ENCODE data around the gene RAB26. TPM values are rescaled to one million over a fixed set of nuclear protein-coding genes. Genes with fewer than 3 reads are reported as not detected.

The RAB26 gene
- total RNA-seq, 1 experiment from 2014 or later = 46.8 TPM

DNA sequence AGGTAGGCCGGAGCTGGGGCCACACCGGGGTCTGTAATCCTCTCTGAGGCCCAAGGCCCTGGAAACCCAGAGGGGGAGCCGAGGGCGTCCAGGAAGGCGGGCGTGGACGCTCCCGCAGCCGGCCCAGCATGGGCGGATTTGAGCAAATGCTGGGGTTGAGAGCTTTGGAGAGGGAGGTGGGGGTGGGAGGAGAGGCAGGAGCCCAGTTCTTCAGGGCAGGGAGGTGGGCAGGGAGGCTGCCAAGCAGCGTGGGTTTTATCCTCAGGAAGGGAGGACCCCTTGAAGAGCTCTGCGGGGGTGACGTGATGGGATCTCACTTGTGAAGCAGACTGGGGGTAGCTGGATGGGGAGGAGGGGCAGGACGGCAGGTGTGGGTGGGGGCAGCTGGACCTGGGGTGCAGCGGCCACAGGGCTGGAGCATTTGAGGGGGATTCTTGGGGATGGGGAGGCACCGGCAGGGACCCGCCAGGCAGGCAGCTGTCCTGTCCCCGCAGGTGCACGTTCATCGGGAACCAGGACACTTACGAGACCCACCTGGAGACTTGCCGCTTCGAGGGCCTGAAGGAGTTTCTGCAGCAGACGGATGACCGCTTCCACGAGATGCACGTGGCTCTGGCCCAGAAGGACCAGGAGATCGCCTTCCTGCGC lies 24.4 kb downstream of the RAB26 start:
- DNase-seq (ENCODE audit: low spot score) = no peak
- in situ Hi-C loops (cut with HindIII; ENCODE audit: low sequenced_read_pairs) = loop anchor here (25.0 kb wide), 1 partner anchor 339 kb away; the partner anchor contains the start of genes AMDHD2 and ATP6V0C

DNA sequence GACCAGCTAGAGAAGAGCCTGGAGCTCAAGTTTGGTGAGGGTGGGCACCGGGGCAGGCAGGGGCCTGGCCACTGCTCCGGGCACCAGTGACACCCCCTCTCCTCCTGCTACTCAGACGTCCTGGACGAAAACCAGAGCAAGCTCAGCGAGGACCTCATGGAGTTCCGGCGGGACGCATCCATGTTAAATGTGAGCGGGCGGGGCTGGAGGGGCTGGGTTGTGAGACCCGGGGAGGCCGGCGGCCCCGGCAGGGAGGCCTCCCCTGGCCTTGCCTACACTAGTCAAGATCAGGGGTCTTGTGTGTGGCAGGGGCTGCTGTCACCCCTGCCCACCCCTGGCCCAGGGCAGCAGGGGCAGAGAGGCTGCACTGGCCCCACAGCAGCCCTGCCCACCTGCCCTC lies 24.9 kb downstream of the RAB26 start:
- DNase-seq (ENCODE audit: low spot score) = no peak
- in situ Hi-C loops (cut with HindIII; ENCODE audit: low sequenced_read_pairs) = loop anchor here (25.0 kb wide), 1 partner anchor 339 kb away; the partner anchor contains the start of genes AMDHD2 and ATP6V0C

- in situ Hi-C loops (cut with HindIII; ENCODE audit: low sequenced_read_pairs) = loop anchor here (25.0 kb wide), 1 partner anchor 338 kb away; the partner anchor contains the start of genes AMDHD2 and ATP6V0C
These were observed 25.5 kb downstream of the RAB26 start for GRCh38 chr16:2173916-2174315.

DNA sequence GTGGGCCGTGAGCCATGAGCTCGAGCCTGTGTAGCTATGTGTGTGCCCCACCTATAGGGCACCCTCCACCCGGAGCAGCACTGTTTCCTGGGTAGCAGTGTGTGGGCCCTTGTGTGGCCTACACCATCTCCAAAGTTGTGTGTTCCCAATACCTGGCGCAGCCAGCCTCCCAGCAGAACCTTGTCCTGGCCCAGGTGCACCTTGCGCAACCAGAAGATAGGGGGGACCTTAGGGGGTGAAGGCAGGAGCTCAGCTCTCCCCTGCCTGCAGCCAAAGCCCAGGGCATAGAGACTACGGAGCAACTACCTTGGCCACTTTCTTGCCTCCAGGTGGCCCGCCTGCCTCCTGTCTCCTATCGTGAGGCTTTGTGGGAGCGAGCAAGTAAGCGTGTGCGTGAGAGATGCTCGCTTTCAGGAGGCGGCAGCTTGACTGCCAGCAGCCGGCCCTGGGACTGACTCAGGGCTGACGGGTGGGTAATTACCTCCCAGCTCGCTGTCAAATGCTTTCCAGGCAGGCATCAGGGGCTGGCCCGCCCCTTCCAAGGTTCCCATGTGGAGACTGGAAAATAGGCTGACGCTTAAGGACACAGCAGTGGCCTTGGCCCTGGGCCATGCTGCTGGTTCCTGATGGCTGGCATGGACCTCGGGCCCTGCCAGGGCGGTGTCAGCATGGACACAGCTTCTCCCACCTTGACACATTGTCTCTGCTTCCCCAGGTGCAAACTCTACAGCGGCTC lies 26.1 kb downstream of the RAB26 start:
- peak; percentile 74 for DNase-seq (ENCODE audit: low spot score)
- in situ Hi-C loops (cut with HindIII; ENCODE audit: low sequenced_read_pairs) = loop anchor here (25.0 kb wide), 1 partner anchor 338 kb away; the partner anchor contains the start of genes AMDHD2 and ATP6V0C

More at GRCh38 chr16:2173916-2174315, 25.5 kb downstream of the RAB26 start:
- no peak for DNase-seq (ENCODE audit: low spot score)

DNA sequence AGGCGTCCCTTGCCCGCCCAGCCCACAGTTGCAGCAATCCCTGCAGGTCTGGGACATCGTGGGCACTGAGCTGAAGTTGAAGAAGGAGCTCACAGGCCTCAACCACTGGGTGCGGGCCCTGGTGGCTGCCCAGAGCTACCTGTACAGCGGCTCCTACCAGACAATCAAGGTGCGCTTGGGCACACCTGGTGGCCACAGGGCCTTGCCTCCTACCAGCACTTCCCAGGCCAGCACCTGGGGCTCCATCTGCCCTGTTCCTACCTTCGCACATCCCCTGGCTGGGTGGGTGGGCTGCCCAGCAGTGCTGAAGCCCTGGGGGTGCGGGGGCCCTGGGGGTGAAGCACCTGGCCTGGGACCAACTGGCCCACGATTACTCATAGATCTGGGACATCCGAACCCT lies 27.0 kb downstream of the RAB26 start:
- no peak for DNase-seq (ENCODE audit: low spot score)
- in situ Hi-C loops (cut with HindIII; ENCODE audit: low sequenced_read_pairs) = no loop called here

GRCh38 chr16:2176047-2176446 lies 27.6 kb downstream of the RAB26 start:
- in situ Hi-C loops (cut with HindIII; ENCODE audit: low sequenced_read_pairs) = no loop called here
- no peak for DNase-seq (ENCODE audit: low spot score)

DNA sequence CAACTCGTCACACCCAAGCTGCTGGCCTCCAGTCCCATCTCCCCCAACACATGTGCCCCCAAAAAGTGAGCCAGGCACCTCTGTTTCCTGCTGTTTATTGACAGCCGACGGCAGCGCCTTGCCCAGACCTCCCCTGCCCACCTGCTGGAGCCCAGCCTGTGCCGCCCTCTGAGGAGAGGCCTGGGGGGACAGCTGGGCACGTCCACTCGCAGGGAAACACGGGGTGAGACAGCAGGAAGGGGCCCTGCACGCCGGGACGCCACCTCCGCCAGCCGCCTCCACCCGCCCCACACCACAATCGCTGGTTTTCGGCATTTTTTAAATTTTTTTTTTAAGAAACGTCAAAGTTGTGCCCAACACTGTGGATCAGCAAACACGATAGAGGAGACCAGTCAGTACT lies 28.7 kb downstream of the RAB26 start:
- no peak for DNase-seq (ENCODE audit: low spot score)

GRCh38 chr16:2177561-2177960 lies 29.1 kb downstream of the RAB26 start:
- in situ Hi-C loops (cut with HindIII; ENCODE audit: low sequenced_read_pairs) = no loop called here
- no peak for DNase-seq (ENCODE audit: low spot score)

More for the DNA sequence above, 28.7 kb downstream of the RAB26 start:
- in situ Hi-C loops (cut with HindIII; ENCODE audit: low sequenced_read_pairs) = no loop called here

- DNase-seq (ENCODE audit: low spot score) = no peak
- in situ Hi-C loops (cut with HindIII; ENCODE audit: low sequenced_read_pairs) = no loop called here
These were observed 30.1 kb downstream of the RAB26 start for GRCh38 chr16:2178321-2179106.

GRCh38 chr16:2179107-2179501 lies 30.7 kb downstream of the RAB26 start:
- in situ Hi-C loops (cut with HindIII; ENCODE audit: low sequenced_read_pairs) = no loop called here
- no peak for DNase-seq (ENCODE audit: low spot score)

DNA sequence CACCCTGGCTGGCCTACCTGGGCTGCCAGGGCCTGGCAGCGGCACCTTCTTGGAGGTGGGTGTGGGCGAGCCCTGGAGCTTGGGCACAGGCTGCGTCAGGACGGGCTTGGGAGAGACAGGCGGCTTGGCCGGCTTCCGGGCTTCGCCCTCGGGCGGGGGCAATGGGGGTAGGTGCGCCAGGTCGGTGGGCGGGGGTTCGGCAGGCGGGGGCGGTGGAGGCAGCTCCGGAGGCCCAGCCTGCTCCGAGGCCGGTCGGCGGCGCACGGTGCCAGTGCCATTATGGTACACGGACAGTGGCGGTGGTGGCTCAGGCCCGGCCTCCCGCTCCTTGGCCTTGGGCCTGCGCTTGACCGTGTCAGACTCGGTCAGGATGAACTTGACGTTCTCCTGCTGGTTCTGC lies 31.2 kb downstream of the RAB26 start:
- in situ Hi-C loops (cut with HindIII; ENCODE audit: low sequenced_read_pairs) = no loop called here
- DNase-seq (ENCODE audit: low spot score) = no peak

- DNase-seq (ENCODE audit: low spot score) = no peak
- in situ Hi-C loops (cut with HindIII; ENCODE audit: low sequenced_read_pairs) = no loop called here
These were observed 32.0 kb downstream of the RAB26 start for GRCh38 chr16:2180461-2180860.

DNA sequence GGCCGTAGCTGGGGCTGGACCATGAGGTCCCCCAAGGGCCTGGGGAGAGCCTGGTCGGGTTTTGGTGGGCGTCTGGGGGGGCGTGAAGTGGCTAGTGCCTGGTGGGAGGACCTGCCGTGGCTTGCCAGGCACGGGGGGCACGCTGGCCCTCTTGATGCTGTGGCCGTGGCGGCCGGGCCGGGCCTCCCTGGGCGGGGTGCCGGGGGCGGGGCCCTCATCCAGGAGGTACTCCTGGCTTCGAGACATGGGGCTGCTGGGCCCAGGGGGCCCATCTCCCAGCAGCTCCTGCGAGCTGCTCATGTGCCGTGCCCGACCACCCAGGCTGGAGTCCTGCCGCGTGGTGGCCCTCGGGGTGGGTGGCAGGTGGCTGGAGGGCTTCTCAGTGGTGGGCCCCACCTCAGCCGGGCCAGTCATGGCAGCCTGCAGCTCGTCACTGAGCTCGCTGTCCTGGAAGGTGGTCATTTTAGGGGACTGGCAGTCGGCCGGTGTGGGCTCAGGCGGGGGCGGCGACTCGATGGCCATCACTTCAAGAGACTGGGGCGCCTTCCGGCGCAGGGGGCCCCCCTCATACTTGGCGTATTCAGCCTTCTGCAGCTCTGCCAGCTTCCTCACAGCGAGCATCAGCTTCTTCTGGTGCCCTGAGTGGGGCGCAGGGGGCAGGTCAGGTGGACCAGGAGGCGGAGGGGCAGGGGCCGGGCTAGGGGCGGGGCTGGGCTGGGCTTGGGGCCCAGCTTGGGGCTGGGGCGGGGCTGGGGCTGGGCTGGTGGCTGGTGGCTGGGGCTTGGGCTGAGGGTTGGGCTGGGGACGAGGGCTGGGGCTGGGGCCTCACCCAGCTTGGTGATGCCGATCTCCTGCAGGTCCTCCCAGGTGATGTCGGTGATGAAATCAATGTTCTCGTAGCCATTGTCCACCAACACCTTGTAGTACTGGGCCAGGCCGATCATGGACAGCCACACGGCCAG lies 32.8 kb downstream of the RAB26 start:
- no peak for DNase-seq (ENCODE audit: low spot score)
- in situ Hi-C loops (cut with HindIII; ENCODE audit: low sequenced_read_pairs) = no loop called here

GRCh38 chr16:2181952-2182351 lies 33.5 kb downstream of the RAB26 start:
- in situ Hi-C loops (cut with HindIII; ENCODE audit: low sequenced_read_pairs) = no loop called here
- no peak for DNase-seq (ENCODE audit: low spot score)

DNA sequence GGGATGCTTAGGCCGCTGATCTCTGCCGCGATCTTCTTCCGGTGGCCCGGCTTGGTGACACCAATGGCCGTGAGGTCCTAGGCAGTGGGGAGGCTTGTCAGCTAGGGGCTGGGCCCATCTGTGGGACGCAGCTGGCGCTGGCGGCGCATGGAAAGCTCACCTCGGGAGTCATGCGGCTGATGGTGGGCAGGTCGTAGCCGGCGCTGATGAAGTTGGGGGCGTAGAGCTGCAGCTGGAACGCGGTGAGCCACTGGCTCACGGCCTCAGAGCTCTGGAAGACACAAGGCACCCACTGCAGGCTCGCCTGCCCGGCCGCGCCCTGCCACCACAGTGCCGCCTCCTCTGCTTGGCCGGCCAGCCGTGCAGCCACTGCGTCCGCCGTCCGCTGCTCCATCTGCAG lies 35.2 kb downstream of the RAB26 start:
- in situ Hi-C loops (cut with HindIII; ENCODE audit: low sequenced_read_pairs) = no loop called here
- no peak for DNase-seq (ENCODE audit: low spot score)

DNA sequence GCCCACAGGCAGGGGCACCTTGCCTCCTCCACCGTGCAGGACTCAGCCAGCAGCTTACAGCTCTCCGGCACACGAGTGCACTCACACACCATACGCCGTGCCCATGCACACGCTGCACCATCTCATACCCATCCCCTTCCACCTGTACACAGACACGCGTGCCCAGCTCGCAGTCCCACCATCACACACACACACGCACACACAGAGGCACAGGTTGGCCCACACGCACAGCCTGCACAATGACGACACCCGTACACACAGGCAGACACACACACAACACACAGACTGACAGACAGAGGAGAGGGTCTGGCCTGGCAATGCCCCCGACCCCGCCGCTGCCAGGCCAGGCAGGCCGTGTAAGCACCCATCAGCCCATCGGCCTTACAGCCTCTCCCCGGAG lies 35.9 kb downstream of the RAB26 start:
- in situ Hi-C loops (cut with HindIII; ENCODE audit: low sequenced_read_pairs) = no loop called here

DNA sequence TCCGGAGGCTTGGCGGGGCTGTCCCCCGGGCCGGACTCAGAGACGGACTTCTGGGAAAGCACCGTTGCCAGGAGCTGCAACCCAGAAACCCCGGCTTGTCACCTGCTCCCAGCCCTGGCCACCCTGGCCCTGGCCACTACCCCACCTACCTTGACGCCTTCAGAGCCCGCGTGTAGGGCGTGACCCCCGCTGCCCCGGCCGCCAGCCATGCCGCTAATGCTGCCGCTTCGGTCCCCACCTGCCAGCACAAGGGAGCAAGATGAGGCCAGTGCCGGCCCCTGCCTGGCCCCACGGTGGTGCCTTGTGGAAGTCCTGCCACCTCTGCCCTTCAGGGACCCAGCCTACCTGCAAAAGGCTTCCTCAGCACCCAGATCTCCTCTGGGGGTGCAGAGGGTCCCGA lies 36.5 kb downstream of the RAB26 start:
- no peak for DNase-seq (ENCODE audit: low spot score)
- in situ Hi-C loops (cut with HindIII; ENCODE audit: low sequenced_read_pairs) = no loop called here

More for the DNA sequence above, 35.9 kb downstream of the RAB26 start:
- DNase-seq (ENCODE audit: low spot score) = no peak

- no peak for DNase-seq (ENCODE audit: low spot score)
- in situ Hi-C loops (cut with HindIII; ENCODE audit: low sequenced_read_pairs) = no loop called here
These were observed 37.6 kb downstream of the RAB26 start for GRCh38 chr16:2186064-2186463.

GRCh38 chr16:2186505-2186904 lies 38.1 kb downstream of the RAB26 start:
- DNase-seq (ENCODE audit: low spot score) = no peak
- in situ Hi-C loops (cut with HindIII; ENCODE audit: low sequenced_read_pairs) = no loop called here

Data from G401 (cell line).